Smooth muscle cell (in vitro differentiated cells): ENCODE results near the gene ERFE. TPM values are rescaled to one million over a fixed set of nuclear protein-coding genes. Genes with fewer than 3 reads are reported as not detected.

ENCODE experiments used
- DNase-seq: peaks from one replicate; lab custom pipeline; 2025; ENCODE audit not compliant: unreplicated experiment; lab: John Stamatoyannopoulos, UW
- H2AFZ ChIP-seq: fragments of 200-600 bp; sonication (generic); 2 replicates; pipeline ENCODE4 v1.6.0; 2016; ENCODE audit warnings: antibody characterized with exemption, low read depth, mild to moderate bottlenecking
- H3F3A ChIP-seq: fragments of 200-600 bp; sonication (generic); 2 replicates; pipeline ENCODE4 v1.6.0; 2017; ENCODE audit warnings: antibody characterized with exemption, low read depth
- H3K27ac ChIP-seq: fragments of 200-600 bp; sonication (generic); 2 replicates; pipeline ENCODE4 v1.5.1; 2016; ENCODE audit warnings: low read depth, mild to moderate bottlenecking
- H3K27me3 ChIP-seq: fragments of 200-600 bp; sonication (generic); 2 replicates; pipeline ENCODE4 v1.6.1; 2016; ENCODE audit warnings: low read depth, mild to moderate bottlenecking
- H3K36me3 ChIP-seq: fragments of 200-600 bp; sonication (generic); 2 replicates; pipeline ENCODE4 v1.5.1; 2016; ENCODE audit warnings: low read depth
- H3K4me1 ChIP-seq: fragments of 200-600 bp; sonication (generic); 2 replicates; pipeline ENCODE4 v1.5.1; 2016; ENCODE audit warnings: low read depth
- H3K4me2 ChIP-seq: fragments of 200-600 bp; sonication (generic); 2 replicates; pipeline ENCODE4 v1.6.0; 2016; ENCODE audit warnings: mild to moderate bottlenecking
- H3K4me3 ChIP-seq: fragments of 200-600 bp; sonication (generic); 2 replicates; pipeline ENCODE4 v1.5.1; 2016; ENCODE audit warnings: mild to moderate bottlenecking
- H3K79me2 ChIP-seq: fragments of 200-600 bp; sonication (generic); 2 replicates; pipeline ENCODE4 v1.6.0; 2016; ENCODE audit warnings: low read depth, mild to moderate bottlenecking
- H3K9ac ChIP-seq: fragments of 200-600 bp; sonication (generic); 2 replicates; pipeline ENCODE4 v1.6.0; 2016; ENCODE audit warnings: low read depth
- H3K9me3 ChIP-seq: fragments of 200-600 bp; sonication (generic); replicated peaks from 2 replicates; pipeline ENCODE4 v1.5.1; 2016; ENCODE audit warnings: low read depth
- H4K20me1 ChIP-seq: fragments of 200-600 bp; sonication (generic); 2 replicates; pipeline ENCODE4 v1.6.0; 2016; ENCODE audit warnings: low read depth
- CTCF ChIP-seq: fragments of 200-600 bp; sonication (generic); IDR thresholded peaks from 2 replicates; pipeline ENCODE4 v1.5.1; 2017; ENCODE audit warnings: borderline replicate concordance, mild to moderate bottlenecking, antibody characterized with exemption; ENCODE audit not compliant: insufficient read depth, poor library complexity, severe bottlenecking
- WGBS: methylation state at CpG from one replicate; pipeline ENCODE4 v1.1.7; 2016; ENCODE audit warnings: low lambda C conversion rate; 5-methylcytosine and 5-hydroxymethylcytosine counted together
- polyA plus RNA-seq: library from polyadenylated mRNA; unstranded; fragments of >200 nt; fragmentation: Nextera tagmentation; extraction: Ambion mirVana; gene quantifications from 2 replicates; pipeline ENCODE4 v1.2.1, GENCODE V29; 2016
- total RNA-seq: library from RNA; depleted of rRNA; stranded (reverse); fragments of >200 nt; gene quantifications from 2 replicates; pipeline ENCODE4 v1.2.3, GENCODE V29; 2014

ERFE gene
- total and polyA plus RNA-seq, 2 experiments from 2014 or later: 2.4 TPM; not detected in 1

GRCh38 chr2:238151628-238152235 lies 7.0 kb upstream of the ERFE start:
- no peak for TF ChIP-seq CTCF
- H3K36me3 ChIP-seq: no peaks in the 10 kb centered on the region
- no peak overlapping the region for H3K4me2 ChIP-seq
- H2AFZ ChIP-seq: no peak overlapping the region
- H3K4me1 ChIP-seq: no peaks in the 10 kb centered on the region
- 89% methylated on average over 14 of the region's 16 CpGs for WGBS
- no peak overlapping the region for H3K9ac ChIP-seq
- H3K79me2 ChIP-seq: no peaks in the 10 kb centered on the region
- no peaks in the 10 kb centered on the region for H3F3A ChIP-seq
- H4K20me1 ChIP-seq: no peaks in the 10 kb centered on the region
- DNase-seq: no peak
- no peak overlapping the region for H3K4me3 ChIP-seq
- H3K27ac ChIP-seq: no peak overlapping the region
- H3K9me3 ChIP-seq: no peaks in the 10 kb centered on the region
- no peaks in the 10 kb centered on the region for H3K27me3 ChIP-seq

- H3K27me3 ChIP-seq: peaks cover under 1% of the 10 kb centered on the region
- no peaks in the 10 kb centered on the region for H3K79me2 ChIP-seq
- peak; percentile 33 for TF ChIP-seq CTCF
- no peak for DNase-seq
- H3K4me3 ChIP-seq: no peak overlapping the region
- H3K4me1 ChIP-seq: no peaks in the 10 kb centered on the region
- WGBS: 88% methylated on average over 21 of the region's 22 CpGs
- no peak overlapping the region for H3K9ac ChIP-seq
- H3K4me2 ChIP-seq: no peak overlapping the region
- no peaks in the 10 kb centered on the region for H3K36me3 ChIP-seq
- H4K20me1 ChIP-seq: no peaks in the 10 kb centered on the region
- H3K27ac ChIP-seq: no peak overlapping the region
- H3F3A ChIP-seq: no peaks in the 10 kb centered on the region
- H2AFZ ChIP-seq: no peak overlapping the region
- no peaks in the 10 kb centered on the region for H3K9me3 ChIP-seq
These were observed 5.7 kb upstream of the ERFE start for GRCh38 chr2:238152771-238153688.

GRCh38 chr2:238154570-238154969 lies 4.2 kb upstream of the ERFE start:
- Histone ChIP-seq H3K9me3 (no peaks in the 10 kb centered on the region), H3K4me1 (no peaks in the 10 kb centered on the region), H4K20me1 (no peaks in the 10 kb centered on the region), H3K27ac (no peak overlapping the region), H3F3A (no peaks in the 10 kb centered on the region), H3K4me2 (no peak overlapping the region), H3K4me3 (no peak overlapping the region), H3K27me3 (peaks cover 11% of the 10 kb centered on the region), H3K79me2 (no peaks in the 10 kb centered on the region), H2AFZ (no peak overlapping the region), H3K9ac (no peak overlapping the region), H3K36me3 (no peaks in the 10 kb centered on the region)
- WGBS: 95% methylated on average over 10 of the region's 10 CpGs
- DNase-seq: no peak
- TF ChIP-seq CTCF: no peak
